ENCODE results near the gene GGACT. TPM values are rescaled to one million over a fixed set of nuclear protein-coding genes. Genes with fewer than 3 reads are reported as not detected.
A peak's percentile ranks its signal among the peaks of the same experiment; 100 is the strongest.

The GGACT gene
- total RNA-seq, 1 donor from 2014 or later, result 4.7 TPM

DNA sequence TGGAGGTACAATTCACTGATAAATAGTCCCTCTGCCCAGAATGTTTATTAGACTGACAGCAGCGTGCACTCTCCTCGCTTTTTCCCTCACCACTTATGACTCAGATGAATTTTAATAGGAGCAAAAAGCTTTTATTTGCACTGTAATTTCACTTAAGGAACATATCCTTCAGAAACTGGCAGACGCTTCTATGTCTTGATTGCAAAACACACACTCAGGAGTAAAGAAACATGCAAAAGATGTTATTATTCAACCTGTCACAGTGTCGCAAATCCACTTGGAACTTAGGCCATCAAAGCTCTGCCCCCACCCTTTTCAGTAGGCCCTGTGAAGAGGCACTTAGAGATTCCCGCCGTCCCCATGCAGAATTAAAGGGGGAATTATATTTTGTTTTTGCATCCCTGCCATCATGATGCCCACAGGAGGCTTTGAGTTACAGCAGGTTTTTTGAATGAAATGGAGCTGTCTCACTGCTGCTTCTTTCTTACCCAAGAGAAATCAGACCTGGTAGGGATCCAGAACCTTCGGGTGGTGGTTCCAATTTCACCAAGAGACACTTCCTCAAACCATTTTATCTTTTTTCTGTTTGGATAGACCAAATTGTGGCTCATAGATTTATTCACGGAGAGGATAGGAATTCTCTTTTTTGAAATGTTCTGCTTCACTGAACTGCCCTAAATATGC, 74.5 kb downstream of the GGACT start:
- intact Hi-C loops (cut with DNase I), result loop anchor here (10.0 kb wide), 2 partner anchors 599 to 859 kb away; no protein-coding TSS in a partner anchor
- no peak overlapping the region for H3K27ac ChIP-seq

DNA sequence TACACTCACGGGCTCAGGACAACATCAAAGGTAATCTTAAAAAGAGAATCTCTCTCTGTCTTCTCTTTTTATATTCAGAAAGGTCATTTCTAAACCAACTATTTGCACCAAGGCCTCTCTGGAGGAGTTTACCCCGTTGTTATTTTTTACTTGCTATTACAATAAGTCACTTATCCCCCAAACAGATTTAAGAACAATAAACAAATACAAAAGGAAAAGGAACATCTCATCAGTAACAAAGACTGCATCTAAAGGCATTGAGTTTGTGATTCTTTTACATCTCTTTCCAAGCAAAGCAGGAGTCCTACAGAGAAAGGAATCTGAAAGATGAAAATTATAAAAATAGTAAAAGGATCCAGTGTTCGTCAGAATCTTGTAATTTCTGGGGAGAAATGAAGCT, 75.4 kb downstream of the GGACT start:
- Histone ChIP-seq H3K9me3 (no peaks in the 10 kb centered on the region), H3K36me3 (peaks cover 0 to 3% of the 10 kb centered on the region in 2 donors), H3K27ac (no peak overlapping the region), H3K4me3 (no peak overlapping the region), H3K27me3 (no peaks in the 10 kb centered on the region), H3K4me1 (peaks cover 12% of the 10 kb centered on the region)
- no peak for DNase-seq (ENCODE audit: extremely low spot score in 2 of 2)
- TF ChIP-seq POLR2AphosphoS5 (IDR thresholded peaks at IDR 0.05; ENCODE audit: insufficient read depth in 1 of 2, low read depth in 1 of 2) (no peak), POLR2A (IDR thresholded peaks at IDR 0.05) (no peak)
- TF ChIP-seq, protein P1, sequence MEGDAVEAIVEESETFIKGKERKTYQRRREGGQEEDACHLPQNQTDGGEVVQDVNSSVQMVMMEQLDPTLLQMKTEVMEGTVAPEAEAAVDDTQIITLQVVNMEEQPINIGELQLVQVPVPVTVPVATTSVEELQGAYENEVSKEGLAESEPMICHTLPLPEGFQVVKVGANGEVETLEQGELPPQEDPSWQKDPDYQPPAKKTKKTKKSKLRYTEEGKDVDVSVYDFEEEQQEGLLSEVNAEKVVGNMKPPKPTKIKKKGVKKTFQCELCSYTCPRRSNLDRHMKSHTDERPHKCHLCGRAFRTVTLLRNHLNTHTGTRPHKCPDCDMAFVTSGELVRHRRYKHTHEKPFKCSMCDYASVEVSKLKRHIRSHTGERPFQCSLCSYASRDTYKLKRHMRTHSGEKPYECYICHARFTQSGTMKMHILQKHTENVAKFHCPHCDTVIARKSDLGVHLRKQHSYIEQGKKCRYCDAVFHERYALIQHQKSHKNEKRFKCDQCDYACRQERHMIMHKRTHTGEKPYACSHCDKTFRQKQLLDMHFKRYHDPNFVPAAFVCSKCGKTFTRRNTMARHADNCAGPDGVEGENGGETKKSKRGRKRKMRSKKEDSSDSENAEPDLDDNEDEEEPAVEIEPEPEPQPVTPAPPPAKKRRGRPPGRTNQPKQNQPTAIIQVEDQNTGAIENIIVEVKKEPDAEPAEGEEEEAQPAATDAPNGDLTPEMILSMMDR (IDR thresholded peaks at IDR 0.05), result no peak
- intact Hi-C loops (cut with DNase I), result loop anchor here (10.0 kb wide), 2 partner anchors 598 to 858 kb away; no protein-coding TSS in a partner anchor

More for the DNA sequence above, 74.5 kb downstream of the GGACT start:
- TF ChIP-seq POLR2AphosphoS5 (IDR thresholded peaks at IDR 0.05; ENCODE audit: insufficient read depth in 1 of 2, low read depth in 1 of 2), result peak in 1 of 2 donors; percentile 54
- TF ChIP-seq, protein P1 (IDR thresholded peaks at IDR 0.05), result no peak
- no peak overlapping the region for H3K4me3 ChIP-seq
- H3K36me3 ChIP-seq, result peaks cover 0 to 3% of the 10 kb centered on the region in 2 donors
- peaks cover 12% of the 10 kb centered on the region for H3K4me1 ChIP-seq
- H3K27me3 ChIP-seq, result no peaks in the 10 kb centered on the region
- DNase-seq (ENCODE audit: extremely low spot score in 2 of 2), result peak in 1 of 2 donors; percentile 62
- no peaks in the 10 kb centered on the region for H3K9me3 ChIP-seq

DNA sequence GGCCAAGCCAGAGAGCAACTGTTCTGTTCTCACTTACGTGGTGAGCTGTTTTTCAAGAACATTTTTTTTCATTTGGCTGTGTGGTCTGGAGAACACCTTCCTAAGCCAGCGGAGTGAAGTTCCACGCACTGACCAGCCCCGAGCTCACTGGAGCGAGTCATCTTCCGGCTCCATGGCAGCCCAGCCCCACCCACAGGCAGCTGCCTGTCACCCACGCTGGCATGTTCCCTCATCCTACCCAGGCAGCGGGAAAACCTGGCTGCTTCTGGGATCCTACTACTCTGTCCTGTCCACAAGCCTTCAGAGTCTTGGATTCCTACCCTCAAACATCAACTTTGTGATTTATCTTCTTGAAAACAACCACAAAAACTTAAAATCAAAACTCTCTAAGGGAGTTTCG, 76.2 kb downstream of the GGACT start:
- no peak overlapping the region for H3K27ac ChIP-seq
- no peak overlapping the region for H3K4me3 ChIP-seq
- intact Hi-C loops (cut with DNase I), result loop anchor here (10.0 kb wide), 2 partner anchors 598 to 858 kb away; no protein-coding TSS in a partner anchor
- DNase-seq (ENCODE audit: extremely low spot score in 2 of 2), result no peak
- peaks cover 12% of the 10 kb centered on the region for H3K4me1 ChIP-seq
- H3K27me3 ChIP-seq, result no peaks in the 10 kb centered on the region
- TF ChIP-seq POLR2A (IDR thresholded peaks at IDR 0.05), result no peak
- no peak for TF ChIP-seq POLR2AphosphoS5 (IDR thresholded peaks at IDR 0.05; ENCODE audit: insufficient read depth in 1 of 2, low read depth in 1 of 2)
- TF ChIP-seq, protein P1 (IDR thresholded peaks at IDR 0.05), result no peak
- peaks cover 0 to 3% of the 10 kb centered on the region in 2 donors for H3K36me3 ChIP-seq
- H3K9me3 ChIP-seq, result no peaks in the 10 kb centered on the region

DNA sequence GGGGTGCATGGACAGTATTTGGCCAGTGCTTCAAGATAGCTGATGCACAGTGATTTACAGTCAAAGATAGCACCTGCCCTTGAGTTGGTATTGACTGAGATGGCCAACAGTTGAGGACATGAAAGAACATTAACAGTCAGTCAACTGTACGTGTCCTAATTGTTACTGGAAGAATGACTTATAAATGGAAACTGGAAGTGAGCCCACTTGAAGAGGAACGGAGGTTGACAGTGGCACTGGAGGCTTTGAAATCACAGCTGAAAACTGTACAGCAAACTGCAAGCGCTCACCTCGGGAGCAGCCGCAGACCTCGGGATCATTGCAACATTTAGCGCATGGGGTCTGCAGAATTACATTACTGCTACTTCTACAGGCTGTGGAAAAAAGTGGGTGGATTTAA, 77.1 kb downstream of the GGACT start:
- Histone ChIP-seq H3K36me3 (peaks cover 0 to 3% of the 10 kb centered on the region in 2 donors), H3K4me3 (no peak overlapping the region), H3K4me1 (peaks cover 12% of the 10 kb centered on the region), H3K27ac (no peak overlapping the region), H3K9me3 (no peaks in the 10 kb centered on the region), H3K27me3 (no peaks in the 10 kb centered on the region)
- DNase-seq (ENCODE audit: extremely low spot score in 2 of 2), result no peak
- no peak for TF ChIP-seq POLR2A (IDR thresholded peaks at IDR 0.05)
- no peak for TF ChIP-seq POLR2AphosphoS5 (IDR thresholded peaks at IDR 0.05; ENCODE audit: insufficient read depth in 1 of 2, low read depth in 1 of 2)
- TF ChIP-seq, protein P1 (IDR thresholded peaks at IDR 0.05), result no peak
- intact Hi-C loops (cut with DNase I), result loop anchor here (10.0 kb wide), 2 partner anchors 597 to 857 kb away; no protein-coding TSS in a partner anchor

All from vagina (tissue), 2 donors.